Measurements from ENCODE around the gene ST3GAL3.
A peak's percentile ranks its signal among the peaks of the same experiment; 100 is the strongest.

ST3GAL3 gene

DNA sequence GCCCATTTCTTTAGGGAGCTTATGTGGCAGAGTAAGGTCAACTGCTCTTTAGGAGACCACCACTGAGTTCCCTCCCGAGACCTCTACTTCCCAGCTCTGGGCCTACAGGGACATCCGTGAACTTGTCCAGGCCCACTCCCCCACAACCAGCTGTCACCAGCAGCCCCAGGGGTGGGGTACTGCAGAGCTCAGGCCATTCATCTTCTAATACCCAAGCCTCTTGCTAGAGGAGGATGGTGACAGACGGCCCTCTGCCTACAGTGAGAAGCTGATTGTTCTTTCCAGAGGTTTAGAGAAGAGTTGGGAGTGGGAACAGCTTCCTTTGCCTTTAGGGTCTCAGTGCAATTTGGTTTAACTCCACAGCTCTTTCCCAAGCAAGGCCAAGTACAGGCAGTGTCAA lies 193.1 kb downstream of the ST3GAL3 start (continued):
- TF ChIP-seq ZFP41 (tag by site-specific recombination; IDR thresholded peaks at IDR 0.05; ENCODE audit: borderline replicate concordance) (no peak), MEIS1 (CRISPR knock-in tag; IDR thresholded peaks at IDR 0.05; ENCODE audit: borderline replicate concordance) (no peak), ZBTB21 (tag by site-specific recombination; IDR thresholded peaks at IDR 0.05) (no peak), ZNF48 (tag by site-specific recombination; IDR thresholded peaks at IDR 0.05) (no peak)

DNA sequence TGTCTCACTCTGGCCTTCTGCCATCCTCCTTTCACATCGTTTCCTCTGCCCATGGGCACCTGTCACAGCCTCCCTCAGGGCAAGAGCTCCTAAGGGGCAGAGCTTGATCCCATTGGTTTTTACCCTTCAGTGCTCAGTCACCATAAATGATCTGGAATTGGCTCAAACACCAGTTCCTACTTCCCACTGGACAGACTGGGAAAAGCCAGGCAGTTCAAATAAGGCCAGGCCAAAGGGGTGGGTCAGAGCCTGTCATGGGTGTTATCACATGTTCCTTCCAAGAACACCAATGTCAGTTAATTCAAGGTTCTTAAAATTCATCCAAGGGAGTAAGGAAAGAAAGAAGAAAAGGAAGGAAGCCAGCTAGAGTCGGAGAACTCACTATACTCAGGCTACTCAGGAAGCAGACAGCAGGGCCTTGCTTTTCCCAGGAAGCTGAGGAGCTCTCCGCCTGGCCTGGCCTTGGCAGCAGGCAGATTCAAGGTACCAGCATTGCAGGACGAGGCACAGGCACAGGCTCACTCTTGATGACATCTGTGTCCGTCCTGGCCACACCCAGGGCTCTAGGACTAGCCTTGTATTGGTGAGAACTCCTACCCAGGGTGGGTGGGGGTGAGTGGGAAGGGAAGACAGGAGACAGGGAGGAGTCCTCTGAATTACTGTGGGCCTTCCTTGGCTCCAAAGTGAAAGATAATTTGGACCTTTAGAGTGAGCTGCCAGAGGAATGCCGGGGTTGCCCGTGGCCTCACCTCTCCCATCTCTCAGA lies 194.0 kb downstream of the ST3GAL3 start:
- POLR2A ChIA-PET, result no interaction called here
- no peaks in the 10 kb centered on the region for H3K9me3 ChIP-seq (ENCODE audit: control insufficient read depth, insufficient read depth, low read depth, low read length)
- CTCF ChIA-PET, result interaction anchor here (0.6 to 1.9 kb wide), 4 partner anchors 10 to 137 kb away, joined by 3 to 9 read pairs (median 4); no protein-coding TSS in a partner anchor

More for the DNA sequence above, 194.0 kb downstream of the ST3GAL3 start:
- Histone ChIP-seq H3K4me1 (ENCODE audit: control insufficient read depth, insufficient read depth, low read length) (no peaks in the 10 kb centered on the region), H3K27ac (ENCODE audit: extremely low read depth, low read depth, low read length) (no peak overlapping the region), H3K4me3 (ENCODE audit: low read depth, low read length) (no peak overlapping the region), H3K36me3 (ENCODE audit: control insufficient read depth in 2 of 2, insufficient read depth in 1 of 2, low read length in 2 of 2) (peaks cover 0 to 17% of the 10 kb centered on the region in 2 experiments; a peak in 1 of 3 replicates)
- TF ChIP-seq ZFHX2 (tag by site-specific recombination; conservative IDR thresholded peaks at IDR 0.05), result peak; percentile 42
- TF ChIP-seq GFI1B (tag by site-specific recombination; IDR thresholded peaks at IDR 0.05), result no peak
- no peak for TF ChIP-seq ZNF791 (tag by site-specific recombination; IDR thresholded peaks at IDR 0.05)
- no peak for TF ChIP-seq PRDM2 (tag by site-specific recombination; IDR thresholded peaks at IDR 0.05; ENCODE audit: borderline replicate concordance)
- TF ChIP-seq, protein P1, sequence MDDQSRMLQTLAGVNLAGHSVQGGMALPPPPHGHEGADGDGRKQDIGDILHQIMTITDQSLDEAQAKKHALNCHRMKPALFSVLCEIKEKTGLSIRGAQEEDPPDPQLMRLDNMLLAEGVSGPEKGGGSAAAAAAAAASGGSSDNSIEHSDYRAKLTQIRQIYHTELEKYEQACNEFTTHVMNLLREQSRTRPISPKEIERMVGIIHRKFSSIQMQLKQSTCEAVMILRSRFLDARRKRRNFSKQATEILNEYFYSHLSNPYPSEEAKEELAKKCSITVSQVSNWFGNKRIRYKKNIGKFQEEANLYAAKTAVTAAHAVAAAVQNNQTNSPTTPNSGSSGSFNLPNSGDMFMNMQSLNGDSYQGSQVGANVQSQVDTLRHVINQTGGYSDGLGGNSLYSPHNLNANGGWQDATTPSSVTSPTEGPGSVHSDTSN (CRISPR knock-in tag; IDR thresholded peaks at IDR 0.05), result no peak
- no peak for TF ChIP-seq ZNF548 (tag by site-specific recombination; IDR thresholded peaks at IDR 0.05)
- TF ChIP-seq ZNF600 (tag by site-specific recombination; IDR thresholded peaks at IDR 0.05), result no peak
- TF ChIP-seq ZSCAN4 (tag by site-specific recombination; IDR thresholded peaks at IDR 0.05), result no peak
- TF ChIP-seq ZNF391 (tag by site-specific recombination; IDR thresholded peaks at IDR 0.05; ENCODE audit: borderline replicate concordance, low read depth), result no peak
- TF ChIP-seq ZNF140 (tag by site-specific recombination; IDR thresholded peaks at IDR 0.05), result no peak
- no peak for TF ChIP-seq ZNF274 (IDR thresholded peaks at IDR 0.05; ENCODE audit: low read length)
- TF ChIP-seq ZNF274 (tag by site-specific recombination; IDR thresholded peaks at IDR 0.05; ENCODE audit: borderline replicate concordance), result peak; percentile 74; the same call in 1 of the 2 replicates
- no peak for TF ChIP-seq ZNF677 (tag by site-specific recombination; IDR thresholded peaks at IDR 0.05)
- TF ChIP-seq, protein P2, sequence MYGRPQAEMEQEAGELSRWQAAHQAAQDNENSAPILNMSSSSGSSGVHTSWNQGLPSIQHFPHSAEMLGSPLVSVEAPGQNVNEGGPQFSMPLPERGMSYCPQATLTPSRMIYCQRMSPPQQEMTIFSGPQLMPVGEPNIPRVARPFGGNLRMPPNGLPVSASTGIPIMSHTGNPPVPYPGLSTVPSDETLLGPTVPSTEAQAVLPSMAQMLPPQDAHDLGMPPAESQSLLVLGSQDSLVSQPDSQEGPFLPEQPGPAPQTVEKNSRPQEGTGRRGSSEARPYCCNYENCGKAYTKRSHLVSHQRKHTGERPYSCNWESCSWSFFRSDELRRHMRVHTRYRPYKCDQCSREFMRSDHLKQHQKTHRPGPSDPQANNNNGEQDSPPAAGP (tag by site-specific recombination; IDR thresholded peaks at IDR 0.05), result no peak
- no peak for TF ChIP-seq BCL11A (tag by site-specific recombination; IDR thresholded peaks at IDR 0.05; ENCODE audit: low read depth)
- TF ChIP-seq MYNN (tag by site-specific recombination; IDR thresholded peaks at IDR 0.05; ENCODE audit: borderline replicate concordance), result no peak
- TF ChIP-seq KLF8 (tag by site-specific recombination; IDR thresholded peaks at IDR 0.05), result no peak
